ENCODE results near the gene RNF31.

DNA sequence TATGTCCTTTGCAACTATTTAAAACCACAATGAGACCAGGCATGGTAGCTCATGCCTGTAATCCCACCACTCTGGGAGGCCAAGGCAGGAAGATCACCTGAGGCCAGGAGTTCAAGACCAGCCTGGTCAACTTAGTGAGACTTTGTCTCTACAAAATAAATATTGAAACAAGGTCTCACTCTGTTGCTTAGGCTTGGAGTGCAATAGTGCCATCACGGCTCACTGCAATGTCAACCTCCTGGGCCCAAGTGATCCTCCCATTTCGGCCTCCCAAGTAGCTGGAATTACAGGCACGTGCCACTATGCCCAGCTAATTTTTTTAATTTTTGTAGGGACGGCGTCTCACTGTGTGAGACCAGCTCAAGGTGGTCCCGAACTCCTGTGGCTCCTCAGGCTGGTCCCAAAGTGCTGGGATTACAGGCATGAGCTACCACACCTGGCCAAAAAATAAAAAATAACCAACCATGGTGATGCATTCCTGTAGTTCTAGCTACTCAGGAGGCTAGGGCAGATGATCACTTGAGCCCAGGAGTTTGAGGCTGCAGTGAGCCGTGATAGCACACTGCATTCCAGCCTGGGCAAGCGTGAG, 17.8 kb upstream of the RNF31 start:
- TF ChIP-seq CTCF (IDR thresholded peaks at IDR 0.05) = no peak
- TF ChIP-seq EP300 (IDR thresholded peaks at IDR 0.05) = no peak
- TF ChIP-seq POLR2A (IDR thresholded peaks at IDR 0.05) = no peak

Data from ovary (tissue), 3 donors.